SKM-1 (cell line): ENCODE results near the gene BARX1.
A peak's percentile ranks its signal among the peaks of the same experiment; 100 is the strongest.
"Not testable (repeated sequence)": the region's sequence is repeated elsewhere in the genome, so short reads cannot be mapped to it uniquely, and the experiment has no call there.

Experiments
- DNase-seq: peaks from one replicate; lab custom pipeline; 2025; ENCODE audit not compliant: unreplicated experiment; lab: John Stamatoyannopoulos, UW

The BARX1 gene

DNA sequence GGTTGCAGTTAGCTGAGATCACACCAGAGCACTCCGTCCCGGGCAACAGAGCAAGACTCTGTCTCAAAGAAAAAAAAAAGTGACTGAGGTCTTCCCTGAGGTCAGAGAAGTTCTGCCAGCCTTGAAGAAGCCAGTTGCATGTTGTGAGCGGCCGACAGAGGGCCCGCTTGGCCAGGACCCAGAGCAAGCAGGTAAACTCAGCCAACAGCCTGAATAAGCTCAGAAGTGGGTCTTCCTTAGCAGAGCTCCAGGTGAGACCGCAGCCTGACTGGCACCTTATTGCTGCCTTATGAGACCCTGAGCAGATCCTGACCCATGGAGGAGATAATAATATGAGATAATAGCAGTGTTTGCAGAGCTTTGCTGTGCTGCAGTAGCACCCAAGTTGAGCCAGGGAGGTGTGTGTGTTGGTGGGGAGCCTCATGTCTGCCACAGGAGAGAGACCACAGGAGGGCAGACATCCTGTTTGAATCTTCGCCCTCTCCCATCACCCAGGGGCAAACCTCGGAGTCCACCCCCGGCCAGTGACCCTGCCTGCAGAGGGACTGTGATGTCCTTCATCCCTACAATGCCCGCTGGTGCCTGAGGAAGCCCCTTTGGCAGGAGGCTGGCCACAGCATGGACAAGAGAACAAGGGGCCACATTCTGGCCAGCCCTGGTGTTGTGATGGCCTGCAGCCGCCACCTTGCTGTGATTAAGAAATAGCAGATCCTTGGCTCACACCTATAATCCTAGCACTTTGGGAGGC is 10.8 kb upstream of the BARX1 start:
- no peak for DNase-seq

DNA sequence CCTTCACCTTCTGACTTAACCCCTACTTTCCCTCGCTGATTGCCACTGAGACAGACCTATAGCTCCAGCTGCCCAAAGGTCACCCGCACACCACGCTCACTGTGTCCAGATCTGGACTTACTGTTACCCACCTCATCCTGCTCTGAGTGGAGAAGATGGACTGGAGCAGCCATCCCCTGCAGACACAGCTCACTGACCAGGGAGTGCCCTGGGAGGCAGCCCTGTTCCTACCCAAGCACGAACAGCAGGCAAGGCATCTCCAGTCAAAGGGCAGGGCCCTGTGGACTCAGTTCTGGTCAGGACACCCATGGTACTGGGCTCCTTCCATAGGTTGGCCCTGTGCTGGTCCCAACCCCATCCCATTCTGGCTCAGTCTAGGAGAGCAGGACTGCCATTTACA is 9.5 kb upstream of the BARX1 start:
- no peak for DNase-seq

DNA sequence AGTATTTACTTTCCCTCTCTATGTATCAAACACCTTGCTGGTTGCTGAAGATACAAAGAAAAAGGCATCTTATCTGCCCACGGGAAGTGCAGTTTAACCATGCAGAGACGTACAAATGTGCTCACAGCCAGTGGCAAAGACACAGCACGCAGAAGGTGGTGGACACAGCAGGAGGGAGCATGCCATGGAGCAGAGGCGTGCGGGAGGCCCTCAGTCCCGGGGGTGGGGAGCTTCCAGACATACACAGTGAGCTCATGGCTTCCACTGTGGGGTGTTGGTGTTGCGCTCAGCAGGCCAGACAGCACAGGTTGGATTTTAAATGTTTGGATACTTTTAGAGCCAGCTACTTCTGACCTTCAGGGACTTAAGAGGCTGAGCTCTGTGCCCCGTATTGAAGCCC is 8.8 kb upstream of the BARX1 start:
- DNase-seq: no peak

DNA sequence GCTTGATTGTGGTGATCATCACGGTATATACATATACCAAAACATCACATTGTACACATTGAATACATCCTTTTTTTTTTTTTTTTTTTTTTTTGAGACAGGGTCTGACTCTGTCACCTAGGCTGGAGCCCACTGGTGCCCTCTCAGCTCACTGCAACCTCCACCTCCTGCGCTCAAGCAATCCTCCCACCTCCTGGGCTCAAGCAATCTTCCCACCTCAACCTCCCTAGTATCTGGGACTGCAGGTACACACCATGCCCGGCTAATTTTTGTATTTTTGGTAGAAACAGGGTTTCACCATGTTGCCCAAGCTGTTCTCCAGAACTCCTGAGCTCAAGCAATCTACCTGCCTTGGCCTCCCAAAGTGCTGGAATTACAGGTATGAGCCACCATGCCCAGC is 8.3 kb upstream of the BARX1 start:
- DNase-seq: not testable (repeated sequence)

DNA sequence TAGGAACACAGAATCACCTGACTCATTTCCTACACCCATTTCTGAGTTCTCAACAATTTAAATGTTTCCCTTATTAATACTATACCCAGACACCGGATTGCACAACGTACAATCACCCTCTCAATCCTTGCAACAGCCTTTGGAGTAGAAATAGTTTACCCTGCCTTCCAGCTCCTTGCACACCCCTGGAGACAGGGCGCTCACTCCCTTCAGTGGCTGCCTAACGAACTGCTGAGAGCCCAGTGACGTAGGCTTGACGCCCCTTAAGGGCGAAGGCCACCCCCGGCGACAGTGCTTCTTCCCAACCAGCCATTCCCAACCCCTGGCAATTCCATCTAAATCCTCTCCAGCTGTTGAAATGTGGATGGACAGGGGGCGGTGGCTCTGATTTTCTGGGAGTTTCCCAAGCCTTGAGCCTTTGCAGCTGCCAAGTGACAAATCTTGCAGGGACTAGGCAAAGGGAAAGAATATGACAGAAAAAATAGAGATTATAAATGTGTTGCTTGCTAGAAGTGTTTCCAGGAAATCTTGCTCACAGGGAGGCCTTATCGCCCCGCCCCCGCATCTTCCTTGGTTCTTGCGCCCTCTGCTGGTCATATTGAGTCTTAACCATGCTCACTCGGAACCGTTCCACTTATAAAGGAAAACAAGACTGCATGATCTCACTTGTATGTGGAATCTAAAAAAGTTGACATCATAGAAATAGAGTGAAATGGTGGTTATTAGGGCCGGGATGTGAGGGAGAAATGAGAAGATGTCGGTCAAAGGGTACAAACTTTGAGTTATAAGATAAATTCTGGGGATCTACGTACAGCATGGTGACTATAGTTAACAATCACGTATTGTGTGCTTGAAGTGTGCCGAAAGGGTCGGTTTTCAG is 7.6 kb upstream of the BARX1 start:
- peak; percentile 9 for DNase-seq

DNA sequence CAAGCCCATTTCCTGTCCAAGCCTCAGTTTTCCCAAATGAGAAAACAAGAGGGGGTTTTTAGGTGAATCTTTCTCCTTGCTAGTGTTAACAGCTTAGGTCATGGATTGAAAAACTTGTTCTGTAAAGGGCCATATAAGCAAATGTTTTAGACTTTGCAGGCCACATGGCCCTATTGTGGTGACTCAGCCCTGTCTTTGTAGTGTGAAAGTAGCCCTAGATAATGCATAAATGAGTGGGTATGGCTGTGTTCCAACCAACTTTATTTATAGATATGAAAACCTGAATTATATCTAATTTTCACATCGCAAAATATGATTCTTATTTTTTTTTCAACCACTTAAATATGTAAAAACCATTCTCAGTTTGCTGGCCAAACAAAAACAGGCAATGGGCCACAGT is 6.9 kb upstream of the BARX1 start:
- DNase-seq: no peak

DNA sequence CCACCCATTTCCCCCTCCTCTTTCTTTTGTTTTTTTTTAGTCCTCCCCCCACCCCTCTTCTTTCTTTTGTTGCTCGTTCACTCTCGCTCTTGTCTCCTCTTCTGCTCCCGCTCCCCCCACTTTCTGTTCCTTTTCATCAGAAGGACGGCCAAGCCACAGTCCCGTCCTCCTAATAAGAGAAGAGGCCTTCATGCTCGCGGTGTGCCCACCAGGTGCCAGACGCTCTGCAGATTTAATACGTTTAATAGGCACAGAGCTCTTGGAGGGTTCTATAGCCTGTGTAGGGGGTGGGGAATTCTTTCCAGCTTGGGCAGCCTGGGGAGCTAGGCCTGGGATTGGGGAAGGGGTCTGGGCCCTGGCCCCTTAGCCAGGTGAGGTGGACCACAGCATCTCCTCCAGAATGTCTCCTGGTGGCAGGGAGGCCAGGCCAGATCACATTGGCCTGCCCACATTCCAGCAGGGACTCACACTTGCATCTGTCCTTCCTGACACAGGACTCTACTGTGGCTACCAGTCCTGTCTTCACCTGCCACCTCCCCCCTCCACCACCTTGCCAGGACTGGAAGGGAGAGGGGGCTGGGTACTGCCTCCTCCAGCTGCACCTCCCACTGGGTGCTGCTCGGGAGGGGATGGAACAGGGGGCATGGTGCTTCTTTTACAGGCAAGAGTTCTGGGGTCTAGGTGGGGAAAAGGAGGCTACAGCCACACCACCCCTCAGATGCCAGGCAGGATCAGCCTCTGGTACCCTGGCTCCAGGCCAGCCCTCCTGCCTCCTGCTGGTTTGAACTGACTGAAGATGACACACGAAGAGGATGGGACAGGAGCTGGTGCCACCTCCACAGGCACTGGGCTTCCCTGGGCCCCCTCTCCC is 6.1 kb upstream of the BARX1 start:
- DNase-seq: no peak

DNA sequence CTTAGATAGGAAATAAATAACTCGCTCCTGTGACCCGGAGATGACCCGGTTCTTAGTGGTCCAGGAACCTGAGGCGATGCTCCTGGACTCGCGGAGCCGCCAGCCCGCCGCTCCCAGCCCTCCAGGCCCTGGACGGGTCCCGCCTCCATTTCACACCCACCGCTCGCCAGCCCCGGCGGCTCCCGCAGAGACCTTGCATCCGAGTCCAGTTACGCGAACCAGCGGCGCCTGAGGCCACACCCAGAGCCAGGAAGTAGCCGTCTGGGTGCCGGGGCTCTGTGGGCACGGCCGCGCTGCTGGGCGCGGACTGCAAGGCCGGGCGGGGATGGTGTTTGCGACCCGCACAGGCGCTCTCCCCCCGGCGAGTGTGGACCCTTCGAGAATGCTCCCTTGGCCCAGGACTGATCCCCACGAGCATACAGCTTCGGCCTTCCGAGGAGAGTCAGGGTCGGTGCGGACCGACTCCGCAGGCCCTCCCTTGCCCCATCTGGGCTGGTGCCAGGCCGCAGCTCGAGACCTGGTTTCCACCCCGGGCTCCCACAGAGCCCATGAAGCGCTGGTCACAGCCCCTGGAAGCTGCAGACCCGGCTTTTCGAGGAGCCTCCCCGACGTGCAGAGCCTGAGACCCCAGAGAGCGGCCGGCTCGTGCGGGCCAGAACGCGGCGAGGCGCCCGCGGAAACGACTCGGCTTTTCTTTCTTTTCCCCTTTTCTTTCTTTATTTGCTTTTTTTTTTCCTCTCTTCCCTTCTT is 5.2 kb upstream of the BARX1 start:
- DNase-seq: no peak

DNA sequence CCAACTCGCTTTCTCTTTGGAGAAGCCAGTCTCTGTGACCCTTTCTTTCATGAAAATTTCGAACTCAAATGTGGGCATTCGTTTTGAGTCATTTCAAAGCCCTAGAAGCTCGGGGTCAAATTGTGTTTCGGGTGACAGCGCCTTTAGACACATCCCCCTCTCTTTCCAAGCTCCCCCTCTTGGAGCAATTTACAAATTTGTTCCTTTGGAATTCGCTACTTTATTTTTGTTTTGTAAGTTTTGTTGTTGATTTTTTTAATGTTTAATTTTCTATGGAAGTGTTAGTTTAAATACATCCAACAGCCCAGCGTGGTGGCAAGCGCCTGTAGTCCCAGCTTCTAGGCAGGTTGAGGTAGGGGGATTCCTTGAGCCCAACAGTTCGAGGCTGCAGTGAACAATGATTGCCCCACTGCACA is 4.6 kb upstream of the BARX1 start:
- no peak for DNase-seq

DNA sequence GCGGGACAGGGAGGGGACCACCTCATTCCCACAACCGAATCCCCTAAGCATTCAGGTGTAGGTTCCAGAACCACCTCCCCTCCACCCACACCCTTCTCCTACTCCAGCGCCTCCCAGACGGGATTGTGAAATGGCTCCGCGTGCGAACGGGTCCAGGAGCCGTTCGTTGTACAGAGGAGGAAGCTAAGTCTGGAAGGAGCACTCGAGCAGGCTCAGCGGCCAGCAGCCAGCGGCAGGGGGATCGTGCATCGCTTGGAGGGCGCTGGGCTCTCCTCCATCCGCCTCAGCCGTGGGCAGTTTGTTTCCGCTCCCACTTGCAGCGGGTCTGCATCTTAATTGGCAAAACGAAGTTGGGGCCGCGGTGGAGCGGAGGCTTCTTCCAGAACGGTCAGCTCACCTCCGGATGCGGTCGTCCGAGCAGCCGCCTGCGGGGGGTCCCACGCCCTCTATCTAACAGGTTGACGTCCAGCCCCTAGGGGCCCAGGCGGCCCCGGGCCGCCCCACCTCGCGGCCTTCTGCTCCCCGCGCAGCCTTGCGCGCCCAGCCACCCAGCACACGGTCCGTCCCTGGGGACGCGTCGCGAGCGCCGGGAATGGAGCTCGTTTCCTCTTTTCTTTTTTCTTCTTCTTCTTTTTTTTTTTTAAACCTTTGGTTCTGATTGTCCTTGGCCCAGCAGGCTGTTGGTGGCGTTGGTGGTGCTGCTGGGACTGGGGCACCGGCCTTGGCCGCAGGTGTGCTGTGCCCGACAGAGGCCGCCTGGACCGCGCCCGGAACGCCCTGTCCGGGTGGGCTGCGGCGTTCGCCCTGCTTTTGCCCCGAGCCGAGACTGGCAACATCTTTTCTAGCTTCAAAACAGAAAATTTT is 3.9 kb upstream of the BARX1 start:
- DNase-seq: no peak

DNA sequence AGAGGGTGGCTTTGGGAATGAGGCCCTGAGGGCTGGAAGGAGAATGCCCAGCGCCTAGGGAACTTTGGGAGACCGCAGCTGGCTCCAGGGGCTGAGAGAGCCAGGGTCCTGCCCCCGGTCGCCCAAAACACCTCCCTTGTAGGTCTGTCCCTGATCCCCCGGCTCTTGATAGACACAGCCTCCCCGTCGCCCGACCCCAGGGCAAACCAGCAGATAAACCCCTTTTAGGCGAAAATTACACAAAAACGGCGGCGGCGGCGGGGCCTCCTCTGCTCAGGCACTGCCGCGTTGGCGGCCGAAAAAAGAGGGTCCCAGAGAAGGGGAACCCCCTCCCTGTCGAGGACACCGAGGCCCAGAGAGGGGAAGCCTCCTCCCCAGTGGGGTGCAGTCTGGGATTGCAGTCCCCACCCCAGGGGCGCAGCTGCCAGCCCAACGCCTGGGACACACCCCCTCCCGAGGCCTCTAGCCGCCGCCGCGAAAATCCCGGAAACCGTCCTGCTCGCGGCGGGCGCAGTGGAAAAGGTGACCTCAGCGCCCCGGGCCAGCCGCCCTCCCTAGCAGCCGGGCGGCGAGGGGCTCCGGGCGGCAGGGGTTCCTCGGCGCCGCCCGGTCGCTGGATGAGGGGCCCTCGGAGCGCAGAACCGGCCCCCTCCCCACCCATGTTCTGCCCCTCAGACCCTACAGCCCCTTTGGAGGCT is 3.1 kb upstream of the BARX1 start:
- no peak for DNase-seq

DNA sequence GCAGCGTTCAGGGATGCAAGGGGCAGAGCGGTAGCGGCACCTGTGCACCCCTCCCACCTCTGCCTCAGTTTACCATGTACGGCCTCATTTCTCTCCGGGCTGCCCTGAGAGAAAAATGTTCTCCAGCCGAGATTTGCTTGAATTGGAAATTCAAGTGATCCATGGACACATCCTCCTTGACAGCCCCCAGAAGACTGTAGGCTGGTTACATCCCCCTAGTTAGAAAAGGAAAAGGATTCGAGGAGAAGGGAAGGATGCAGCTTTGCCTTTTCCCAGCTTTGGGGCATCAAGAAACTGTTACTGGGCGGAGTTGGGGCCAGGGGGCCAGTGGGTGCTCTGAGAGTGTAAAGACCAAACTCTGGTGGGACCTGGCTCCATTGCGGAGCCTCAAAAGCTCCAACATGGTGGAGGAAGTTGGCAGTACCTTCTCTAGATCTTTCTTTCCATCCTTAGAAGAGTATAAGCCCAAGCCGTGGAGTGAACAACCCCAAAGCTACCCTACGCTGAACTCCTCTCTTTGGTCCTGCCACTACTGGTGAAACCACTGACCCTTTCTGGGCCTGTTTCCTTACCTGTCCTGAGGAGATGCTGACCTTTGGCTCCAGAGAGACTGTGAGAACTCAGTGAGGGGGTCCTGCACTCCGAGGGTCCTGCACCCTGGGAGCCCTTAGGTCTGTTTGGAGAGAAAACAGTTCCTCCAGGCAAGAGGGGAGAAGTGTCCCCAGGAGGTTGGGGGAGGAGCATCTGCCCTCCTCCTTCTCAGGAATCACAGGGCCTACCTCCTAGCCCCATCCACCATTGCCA is 1.0 kb upstream of the BARX1 start:
- DNase-seq: no peak

DNA sequence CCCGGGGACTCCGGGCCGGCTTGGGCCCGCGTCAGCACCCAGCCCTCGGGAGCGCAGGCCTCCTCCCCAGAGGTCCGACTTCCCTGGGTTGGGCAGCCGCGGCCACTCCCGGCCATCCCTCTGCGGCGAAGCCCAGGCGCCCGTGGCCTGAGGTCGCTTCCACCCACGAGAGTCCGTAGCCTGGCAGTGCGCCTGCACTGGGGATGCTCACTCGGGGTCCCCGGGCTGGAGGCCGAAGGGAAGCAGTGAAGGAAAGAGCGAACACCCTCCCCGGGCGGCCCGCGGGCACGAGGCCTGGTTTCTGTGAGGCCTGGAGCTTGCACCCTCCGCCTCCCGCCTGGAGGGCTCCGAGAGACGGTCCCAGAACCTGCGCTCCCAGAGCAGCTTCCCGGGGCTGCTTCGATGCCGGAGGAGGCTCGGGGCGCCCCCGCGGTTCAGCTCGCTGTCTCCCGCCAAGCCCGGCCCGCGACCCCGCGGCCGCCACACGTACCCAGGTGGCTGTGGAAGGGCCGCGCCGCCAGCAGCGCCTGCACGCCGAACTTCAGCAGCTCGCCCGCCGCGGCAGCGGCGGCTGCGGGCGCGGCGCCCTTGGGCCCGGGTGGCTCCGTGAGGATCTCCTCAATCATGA is 607 bp downstream of the BARX1 start:
- no peak for DNase-seq

DNA sequence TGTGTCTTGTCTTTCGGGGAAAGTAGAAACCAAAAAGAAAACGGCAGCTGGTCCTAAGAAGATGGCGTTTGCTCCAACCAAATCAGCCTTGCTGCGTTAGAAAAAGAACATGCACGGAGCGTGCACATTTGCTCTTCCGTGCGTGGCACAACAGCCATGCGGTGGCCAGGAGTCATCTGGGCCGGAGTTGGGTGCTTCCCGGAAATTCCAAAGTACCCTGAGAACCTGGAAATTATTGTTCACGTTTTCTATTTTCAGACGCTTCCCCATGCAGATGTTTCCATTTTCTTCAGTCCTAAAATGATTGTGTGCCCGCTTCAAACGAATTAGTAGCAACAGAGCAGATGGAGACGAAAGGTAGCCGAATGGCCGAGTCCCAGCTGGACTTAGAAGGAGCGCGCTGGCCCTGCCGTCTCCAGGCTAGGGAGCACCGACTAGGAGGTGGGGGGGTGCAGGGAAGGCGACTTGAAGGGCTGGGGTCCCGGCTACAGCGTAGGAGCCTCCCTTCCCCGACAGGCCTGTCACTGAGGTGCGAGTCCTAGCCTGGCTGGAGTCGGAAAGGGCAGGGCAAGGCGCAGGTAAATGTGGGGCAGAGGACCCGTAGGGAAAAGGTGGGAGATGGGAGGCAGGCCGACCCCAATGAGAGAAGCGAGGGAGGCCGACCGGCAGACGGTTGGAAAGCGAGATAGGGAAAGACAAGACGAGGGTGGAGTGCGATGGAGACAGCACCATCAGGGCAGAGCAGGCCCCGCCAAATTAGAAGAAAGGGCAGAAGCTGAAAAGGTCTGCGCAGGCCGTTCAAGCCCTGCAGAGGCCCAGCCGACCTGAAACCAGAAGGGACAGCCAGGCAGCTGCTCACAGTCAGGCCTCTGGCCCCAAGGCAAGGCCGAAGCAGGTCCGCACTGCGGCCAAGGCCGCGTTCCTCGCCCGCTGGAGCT is 1.4 kb downstream of the BARX1 start:
- DNase-seq: no peak

DNA sequence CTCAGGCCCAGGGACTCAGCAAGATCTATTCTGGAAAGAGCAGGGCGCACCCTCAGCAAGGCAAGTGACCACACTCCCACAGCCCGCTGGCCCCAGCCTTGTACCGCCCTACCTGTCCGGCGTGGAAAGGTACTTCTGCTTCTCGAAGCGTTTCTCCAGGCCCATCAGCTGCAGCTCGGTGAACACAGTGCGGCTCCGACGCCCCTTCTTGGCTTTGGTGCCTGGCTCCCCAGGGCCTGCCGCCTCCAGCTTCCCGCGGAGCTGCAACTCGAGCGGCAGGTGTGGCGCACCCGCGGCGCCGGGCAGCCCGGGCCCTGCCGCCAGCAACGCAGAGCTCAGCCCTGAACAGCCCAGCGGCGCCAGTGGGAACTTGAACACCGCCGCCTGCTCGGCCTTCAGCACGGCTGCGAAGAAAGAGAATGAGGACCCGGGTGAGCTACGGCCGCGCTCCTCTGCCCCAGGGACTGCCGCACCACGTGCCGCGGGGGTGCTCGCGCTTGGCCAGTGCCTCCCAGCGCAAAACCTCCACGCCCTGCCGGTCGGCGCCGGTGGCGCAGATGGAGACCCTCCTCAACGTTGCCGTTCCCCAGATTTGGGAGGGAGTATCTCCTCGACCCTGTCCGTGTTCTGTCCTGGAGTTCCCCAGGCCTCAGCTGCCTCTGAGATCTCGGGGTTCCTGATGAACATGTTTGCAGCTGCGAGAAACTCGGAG is 2.2 kb downstream of the BARX1 start:
- no peak for DNase-seq

DNA sequence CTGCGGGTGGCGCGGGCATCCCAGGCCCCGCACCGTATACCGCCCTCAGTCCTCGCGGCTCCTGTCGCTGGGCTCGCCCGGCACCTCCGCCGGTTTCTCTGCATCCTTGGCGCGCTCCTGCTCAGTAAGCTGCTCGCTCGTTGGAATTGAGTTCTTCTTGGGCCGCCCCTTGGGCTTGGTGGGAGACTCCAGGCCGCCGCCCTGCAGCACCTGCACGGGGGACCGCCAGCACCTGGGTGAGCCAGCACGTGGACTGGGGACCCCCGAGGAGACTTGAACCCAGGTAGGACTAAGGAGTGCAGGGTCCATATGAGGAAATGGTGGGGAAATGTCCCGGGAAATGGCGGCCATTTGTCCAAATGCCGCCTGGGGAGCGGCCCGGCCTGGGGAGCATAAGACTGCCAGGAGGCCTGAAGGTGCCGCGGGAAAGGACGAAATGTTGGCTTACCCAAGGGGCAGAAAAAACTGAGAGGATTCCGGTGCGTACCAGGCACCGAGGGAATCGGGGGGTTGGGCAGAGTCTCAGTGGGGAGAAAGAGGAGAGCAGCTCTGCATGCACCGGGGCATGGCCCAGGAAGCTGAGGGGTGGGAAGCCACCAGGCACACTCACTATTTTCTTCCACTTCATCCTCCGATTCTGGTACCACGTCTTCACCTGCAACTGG is 2.9 kb downstream of the BARX1 start:
- no peak for DNase-seq
